BE2C (cell line): ENCODE data around the gene ABCC8.

ENCODE experiments used
- DNase-seq: peaks from one replicate; pipeline ENCODE4 v3.0.0-alpha.2; 2020
- H3K27me3 ChIP-seq: fragments of 250-450 bp; sonication (Bioruptor Pico); 2 replicates; pipeline ENCODE4 v1.5.1; 2020; ENCODE audit warnings: mild to moderate bottlenecking
- H3K36me3 ChIP-seq: fragments of 250-450 bp; sonication (Bioruptor Pico); 2 replicates; pipeline ENCODE4 v1.5.1; 2020; ENCODE audit warnings: mild to moderate bottlenecking
- H3K4me1 ChIP-seq: fragments of 250-450 bp; sonication (Bioruptor Pico); 2 replicates; pipeline ENCODE4 v1.5.1; 2020
- H3K4me3 ChIP-seq: 2 replicates; pipeline ENCODE4 v1.5.1; 2011; ENCODE audit warnings: low read depth, low read length
- H3K9me3 ChIP-seq: fragments of 250-450 bp; sonication (Bioruptor Pico); 2 replicates; pipeline ENCODE4 v1.5.1; 2020
- TF ChIP-seq, protein P1 (sequence below): IDR thresholded peaks from 2 replicates; pipeline ENCODE4 v1.5.1; 2012; ENCODE audit warnings: mild to moderate bottlenecking, low read depth, low read length

Gene ABCC8

GRCh38 chr11:17353821-17354600 is 122.6 kb downstream of the ABCC8 start:
- DNase-seq, result no peak
- H3K36me3 ChIP-seq, result no peaks in the 10 kb centered on the region
- H3K9me3 ChIP-seq, result no peaks in the 10 kb centered on the region
- no peaks in the 10 kb centered on the region for H3K4me1 ChIP-seq
- TF ChIP-seq, protein P1, sequence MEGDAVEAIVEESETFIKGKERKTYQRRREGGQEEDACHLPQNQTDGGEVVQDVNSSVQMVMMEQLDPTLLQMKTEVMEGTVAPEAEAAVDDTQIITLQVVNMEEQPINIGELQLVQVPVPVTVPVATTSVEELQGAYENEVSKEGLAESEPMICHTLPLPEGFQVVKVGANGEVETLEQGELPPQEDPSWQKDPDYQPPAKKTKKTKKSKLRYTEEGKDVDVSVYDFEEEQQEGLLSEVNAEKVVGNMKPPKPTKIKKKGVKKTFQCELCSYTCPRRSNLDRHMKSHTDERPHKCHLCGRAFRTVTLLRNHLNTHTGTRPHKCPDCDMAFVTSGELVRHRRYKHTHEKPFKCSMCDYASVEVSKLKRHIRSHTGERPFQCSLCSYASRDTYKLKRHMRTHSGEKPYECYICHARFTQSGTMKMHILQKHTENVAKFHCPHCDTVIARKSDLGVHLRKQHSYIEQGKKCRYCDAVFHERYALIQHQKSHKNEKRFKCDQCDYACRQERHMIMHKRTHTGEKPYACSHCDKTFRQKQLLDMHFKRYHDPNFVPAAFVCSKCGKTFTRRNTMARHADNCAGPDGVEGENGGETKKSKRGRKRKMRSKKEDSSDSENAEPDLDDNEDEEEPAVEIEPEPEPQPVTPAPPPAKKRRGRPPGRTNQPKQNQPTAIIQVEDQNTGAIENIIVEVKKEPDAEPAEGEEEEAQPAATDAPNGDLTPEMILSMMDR, result no peak
- H3K27me3 ChIP-seq, result 0 out of 2 replicates have a peak, but pooled peaks cover 5% of the 10 kb centered on the region
- peak overlapping the region; percentile 69 for H3K4me3 ChIP-seq

- peak; percentile 71 for DNase-seq
- H3K4me1 ChIP-seq, result no peaks in the 10 kb centered on the region
- no peaks in the 10 kb centered on the region for H3K9me3 ChIP-seq
- no peaks in the 10 kb centered on the region for H3K36me3 ChIP-seq
- H3K4me3 ChIP-seq, result peak overlapping the region; percentile 69
- H3K27me3 ChIP-seq, result 0 out of 2 replicates have a peak, but pooled peaks cover 5% of the 10 kb centered on the region
- TF ChIP-seq, protein P1, result no peak
Measured at GRCh38 chr11:17352950-17353820, 123.5 kb downstream of the ABCC8 start.

- Histone ChIP-seq H3K4me3 (peak within 1 kb of the TSS; percentile 69), H3K27me3 (0 out of 2 replicates have a peak, but pooled peaks cover 5% of the 10 kb centered on the region), H3K36me3 (no peaks in the 10 kb centered on the region), H3K4me1 (no peaks in the 10 kb centered on the region), H3K9me3 (no peaks in the 10 kb centered on the region)
- TF ChIP-seq, protein P1, result no peak
- peak; percentile 22 for DNase-seq
Measured at GRCh38 chr11:17351510-17352176, 125.0 kb downstream of the ABCC8 start, which contains the start of gene NCR3LG1. TSS of gene NCR3LG1 (plus strand) at chr11:17351800. CDS start at chr11:17351970, 170 bp downstream.

DNA sequence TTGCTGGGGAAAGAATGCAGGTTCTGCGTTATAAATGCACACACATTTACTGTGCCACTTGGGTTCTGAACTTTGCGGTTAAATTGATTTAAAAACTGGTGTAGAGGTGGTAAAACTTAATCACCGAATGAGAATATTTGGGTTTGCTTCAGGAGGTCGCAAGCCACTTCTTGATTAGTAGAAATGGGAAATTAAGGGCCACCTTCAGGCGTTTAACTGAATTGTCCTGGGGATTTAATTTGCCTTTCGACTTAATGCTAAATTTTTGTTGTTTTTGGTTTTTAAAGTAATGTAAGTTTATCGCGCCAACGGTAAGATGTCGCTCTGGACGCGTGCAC is 125.5 kb downstream of the ABCC8 start:
- H3K4me3 ChIP-seq, result peak overlapping the region; percentile 69
- DNase-seq, result no peak
- no peaks in the 10 kb centered on the region for H3K36me3 ChIP-seq
- TF ChIP-seq, protein P1, result no peak
- 0 out of 2 replicates have a peak, but pooled peaks cover 5% of the 10 kb centered on the region for H3K27me3 ChIP-seq
- H3K9me3 ChIP-seq, result no peaks in the 10 kb centered on the region
- H3K4me1 ChIP-seq, result no peaks in the 10 kb centered on the region

DNA sequence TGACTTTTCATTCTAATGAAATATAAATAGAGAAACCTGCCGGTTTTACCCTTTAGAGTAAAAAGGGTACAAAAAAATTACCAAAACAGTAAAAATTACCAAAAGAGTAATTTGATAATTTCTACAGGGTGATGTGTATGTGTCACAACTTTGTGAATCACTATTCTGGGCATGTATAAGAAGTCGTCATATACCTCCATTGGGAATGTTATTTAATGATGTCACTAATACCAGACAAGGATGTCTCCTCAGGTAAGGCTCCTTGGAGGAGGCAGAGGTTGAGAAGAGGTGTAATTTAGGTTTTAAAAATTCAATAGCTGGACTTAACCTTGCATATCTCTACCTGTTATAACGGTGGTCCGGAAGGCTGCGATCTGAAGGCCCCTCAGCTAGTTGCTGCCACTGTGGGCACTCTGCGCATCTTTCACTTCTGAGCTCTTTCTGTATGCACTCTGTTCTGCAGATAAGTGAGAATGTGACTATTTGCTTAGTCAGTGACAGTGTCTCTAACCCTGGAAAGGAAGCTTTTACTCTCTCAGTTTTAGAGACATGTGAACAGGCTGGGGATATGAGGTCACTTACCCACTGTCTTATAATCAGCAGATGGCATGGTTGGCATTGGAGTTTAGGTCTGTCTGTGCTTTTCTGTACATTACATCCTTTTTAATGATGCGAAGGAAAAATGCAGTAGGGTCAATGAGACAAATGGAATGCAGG is 126.0 kb downstream of the ABCC8 start:
- Histone ChIP-seq H3K4me3 (no peak overlapping the region), H3K9me3 (no peaks in the 10 kb centered on the region), H3K36me3 (no peaks in the 10 kb centered on the region), H3K27me3 (0 out of 2 replicates have a peak, but pooled peaks cover 5% of the 10 kb centered on the region), H3K4me1 (no peaks in the 10 kb centered on the region)
- no peak for DNase-seq
- TF ChIP-seq, protein P1, result no peak
